ENCODE data around the gene H2BK1. TPM values are rescaled to one million over a fixed set of nuclear protein-coding genes. Genes with fewer than 3 reads are reported as not detected.

Gene H2BK1
- total RNA-seq, 2 donors from 2014 or later, result 3.4 to 4.4 TPM

DNA sequence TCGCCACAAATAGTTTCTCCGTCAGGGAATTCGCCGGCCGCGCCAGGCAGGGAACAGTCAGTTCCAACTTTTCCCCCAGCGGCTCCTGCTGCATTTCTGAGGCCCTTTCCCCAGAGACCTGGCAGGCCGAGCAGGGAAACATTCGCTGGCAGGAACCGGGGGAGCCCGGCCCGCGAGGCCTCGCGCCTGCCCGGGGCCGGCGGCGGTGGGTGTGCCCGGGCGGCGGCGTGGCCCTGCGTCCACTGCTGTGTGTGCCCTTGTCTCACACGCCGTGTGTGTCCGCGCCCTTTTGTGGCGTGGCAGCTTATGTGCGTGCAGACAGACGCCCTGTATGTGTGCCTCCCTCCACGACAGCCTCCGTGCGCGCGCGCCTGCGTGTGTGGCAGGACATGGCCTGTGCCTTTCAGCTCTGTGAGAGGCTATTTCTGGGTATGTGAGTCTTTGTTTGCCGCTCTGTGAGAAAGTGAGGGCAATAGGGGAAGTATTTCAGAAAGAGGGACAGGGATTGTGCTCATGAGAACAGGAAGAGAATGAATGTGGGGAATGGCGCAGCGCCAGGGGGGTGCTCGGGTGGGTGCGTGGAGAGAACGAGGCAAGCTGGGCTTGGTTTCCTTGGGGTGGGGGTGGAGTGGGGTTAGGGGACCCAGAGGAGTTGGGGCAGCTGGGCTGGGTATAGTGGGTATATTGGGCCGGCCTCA lies 38.9 kb upstream of the H2BK1 start:
- ATAC-seq (replicated peaks in 1 of 2) (peak; percentile 9 to 15), DNase-seq (peak; percentile 35 to 38)
- no peaks in the 10 kb centered on the region for H3K9me3 Mint-ChIP-seq
- no peaks in the 10 kb centered on the region for H3K36me3 Mint-ChIP-seq (ENCODE audit: insufficient read depth in 2 of 2)
- H3K4me1 Mint-ChIP-seq (ENCODE audit: low read depth), result peaks cover 27% of the 10 kb centered on the region
- H3K27me3 Mint-ChIP-seq (ENCODE audit: low read depth), result peaks cover 68% of the 10 kb centered on the region
- no peak overlapping the region for H3K27ac Mint-ChIP-seq
- H3K4me3 Mint-ChIP-seq, result peak overlapping the region; percentile 53 to 58

DNA sequence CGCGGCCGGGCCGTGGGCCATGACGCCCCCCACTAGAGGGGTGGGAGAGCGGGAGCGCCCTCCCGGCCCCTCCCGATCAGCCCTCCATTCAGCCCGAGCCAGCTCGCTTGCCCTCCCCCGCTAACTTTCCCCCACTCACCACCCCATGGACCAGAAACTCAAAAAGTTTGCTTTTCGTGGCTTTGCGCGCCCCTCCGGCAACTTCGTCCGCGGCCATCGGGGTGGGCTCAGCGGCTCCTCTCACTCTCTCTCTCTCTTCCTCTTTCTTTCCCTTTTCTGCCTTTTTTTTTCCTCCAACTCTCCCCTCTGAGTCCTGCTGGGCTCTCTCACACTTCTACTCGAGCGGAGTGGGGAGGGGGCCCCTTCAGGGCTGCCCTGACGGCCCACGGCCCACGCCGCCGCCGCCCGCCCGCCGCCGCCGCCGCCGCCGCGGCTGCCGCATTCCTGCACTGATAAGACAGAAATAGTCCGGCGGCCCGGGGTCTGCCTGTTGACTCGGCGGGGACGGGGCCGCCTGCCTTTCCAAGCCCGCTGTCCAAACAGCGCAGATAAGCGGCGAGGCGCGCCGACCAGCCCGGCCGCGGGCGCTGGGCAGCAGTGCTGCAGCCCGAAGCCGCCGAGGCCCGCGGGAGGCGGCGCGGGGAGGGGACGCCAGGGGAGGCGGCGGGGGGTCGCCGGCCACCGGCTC lies 38.2 kb upstream of the H2BK1 start, which contains the start of gene SMARCD3:
SMARCD3 (minus strand) TSS at position 349 of the 688 bp plus-strand sequence; CDS start at position 217, 132 bp downstream.
- Mint-ChIP-seq H3K4me1 (ENCODE audit: low read depth) (peaks cover 33% of the 10 kb centered on the region), H3K36me3 (ENCODE audit: insufficient read depth in 2 of 2) (no peaks in the 10 kb centered on the region), H3K27me3 (ENCODE audit: low read depth) (peaks cover 66% of the 10 kb centered on the region), H3K9me3 (no peaks in the 10 kb centered on the region), H3K4me3 (peak within 1 kb of the TSS; percentile 79 to 81), H3K27ac (no peak within 1 kb of the TSS)
- peak; percentile 26 to 27 for ATAC-seq (replicated peaks in 1 of 2)
- DNase-seq, result peak; percentile 32 to 35

DNA sequence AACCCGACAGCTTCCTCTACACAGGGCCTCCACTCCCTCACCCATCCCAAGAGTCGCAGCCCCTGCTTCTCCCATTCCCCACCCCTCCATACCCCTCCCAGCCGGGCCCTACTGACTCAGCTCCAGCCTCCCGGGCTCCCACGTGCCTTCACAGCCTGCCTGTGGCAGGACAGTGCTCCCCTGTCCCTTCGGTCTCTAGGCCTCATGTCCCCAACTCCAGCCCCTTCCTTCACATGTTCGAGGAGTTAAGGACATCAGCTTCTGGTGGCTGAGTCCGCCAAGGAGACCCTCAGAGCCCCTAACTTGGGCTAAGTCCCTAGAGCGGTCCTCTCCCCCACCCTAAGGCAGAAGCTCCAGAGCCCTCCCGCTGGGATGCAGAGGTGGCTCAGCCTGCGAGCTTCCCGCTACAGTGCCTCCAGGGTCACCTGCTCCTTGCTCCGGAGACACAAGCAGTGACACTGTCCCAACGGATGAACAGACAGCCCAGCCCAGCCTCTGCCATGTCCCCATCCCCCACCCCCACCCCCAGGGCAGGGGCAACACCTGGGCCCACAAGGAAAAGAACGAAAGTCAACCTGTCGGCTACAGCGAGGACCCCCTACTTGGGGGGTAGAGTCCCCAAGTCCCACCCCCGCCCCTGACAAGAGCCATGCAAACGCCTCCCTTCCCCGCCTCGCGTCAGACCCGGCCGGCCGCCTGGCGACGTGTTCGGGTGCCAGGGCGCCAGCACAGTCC lies 37.5 kb upstream of the H2BK1 start:
- Mint-ChIP-seq H3K27ac (no peak overlapping the region), H3K4me3 (peak overlapping the region; percentile 79 to 81), H3K9me3 (no peaks in the 10 kb centered on the region), H3K27me3 (ENCODE audit: low read depth) (peaks cover 64% of the 10 kb centered on the region), H3K36me3 (ENCODE audit: insufficient read depth in 2 of 2) (no peaks in the 10 kb centered on the region), H3K4me1 (ENCODE audit: low read depth) (peaks cover 40% of the 10 kb centered on the region)
- ATAC-seq (replicated peaks in 1 of 2) (no peak), DNase-seq (peak in 1 of 2 donors; percentile 16)

DNA sequence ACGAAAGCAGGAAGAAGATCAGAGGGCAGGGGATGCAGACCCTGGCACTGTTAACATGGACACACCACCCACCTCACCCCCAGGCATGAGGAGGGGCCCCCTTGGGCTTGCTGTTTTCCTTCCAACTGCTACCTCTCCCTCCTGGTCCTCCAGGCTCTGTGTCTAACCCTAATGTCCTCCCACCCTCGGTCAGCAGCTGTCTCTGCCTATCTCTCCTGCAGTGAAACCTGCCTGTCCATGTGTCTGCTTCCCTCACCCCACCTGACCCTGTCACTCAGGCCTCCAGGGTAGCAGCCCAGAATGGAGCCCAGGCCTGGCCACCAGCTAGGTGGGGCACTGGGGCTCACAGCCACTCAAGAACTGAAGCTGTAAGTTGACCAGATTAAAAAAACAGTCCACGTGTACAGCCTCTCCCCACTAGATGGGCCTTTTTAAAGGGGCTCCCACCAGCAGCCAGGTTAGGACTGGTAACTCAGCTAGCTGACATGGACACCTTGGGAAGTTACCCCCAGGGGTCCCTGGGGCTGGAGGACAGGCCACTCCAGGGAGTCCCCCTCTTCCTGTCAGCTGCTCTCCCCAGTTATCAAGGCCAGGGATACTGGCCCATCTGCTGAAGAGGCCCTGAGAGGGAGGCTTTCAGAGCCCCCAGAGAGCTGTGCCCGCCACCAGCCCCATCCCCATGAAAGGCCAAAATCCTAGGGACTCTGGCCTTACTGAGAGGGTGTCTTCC lies 36.7 kb upstream of the H2BK1 start:
- Mint-ChIP-seq H3K9me3 (no peaks in the 10 kb centered on the region), H3K4me3 (peak overlapping the region; percentile 38 to 81), H3K27ac (no peak overlapping the region), H3K27me3 (ENCODE audit: low read depth) (peaks cover 56% of the 10 kb centered on the region), H3K4me1 (ENCODE audit: low read depth) (peaks cover 41% of the 10 kb centered on the region), H3K36me3 (ENCODE audit: insufficient read depth in 2 of 2) (no peaks in the 10 kb centered on the region)
- no peak for DNase-seq
- no peak for ATAC-seq (replicated peaks in 1 of 2)

GRCh38 chr7:151246102-151246850 lies 36.0 kb upstream of the H2BK1 start:
- DNase-seq (no peak), ATAC-seq (replicated peaks in 1 of 2) (no peak)
- peaks cover 53% of the 10 kb centered on the region for H3K27me3 Mint-ChIP-seq (ENCODE audit: low read depth)
- no peaks in the 10 kb centered on the region for H3K36me3 Mint-ChIP-seq (ENCODE audit: insufficient read depth in 2 of 2)
- H3K9me3 Mint-ChIP-seq, result no peaks in the 10 kb centered on the region
- peaks cover 41% of the 10 kb centered on the region for H3K4me1 Mint-ChIP-seq (ENCODE audit: low read depth)
- peak overlapping the region; percentile 40 to 71 for H3K4me3 Mint-ChIP-seq
- no peak overlapping the region for H3K27ac Mint-ChIP-seq

DNA sequence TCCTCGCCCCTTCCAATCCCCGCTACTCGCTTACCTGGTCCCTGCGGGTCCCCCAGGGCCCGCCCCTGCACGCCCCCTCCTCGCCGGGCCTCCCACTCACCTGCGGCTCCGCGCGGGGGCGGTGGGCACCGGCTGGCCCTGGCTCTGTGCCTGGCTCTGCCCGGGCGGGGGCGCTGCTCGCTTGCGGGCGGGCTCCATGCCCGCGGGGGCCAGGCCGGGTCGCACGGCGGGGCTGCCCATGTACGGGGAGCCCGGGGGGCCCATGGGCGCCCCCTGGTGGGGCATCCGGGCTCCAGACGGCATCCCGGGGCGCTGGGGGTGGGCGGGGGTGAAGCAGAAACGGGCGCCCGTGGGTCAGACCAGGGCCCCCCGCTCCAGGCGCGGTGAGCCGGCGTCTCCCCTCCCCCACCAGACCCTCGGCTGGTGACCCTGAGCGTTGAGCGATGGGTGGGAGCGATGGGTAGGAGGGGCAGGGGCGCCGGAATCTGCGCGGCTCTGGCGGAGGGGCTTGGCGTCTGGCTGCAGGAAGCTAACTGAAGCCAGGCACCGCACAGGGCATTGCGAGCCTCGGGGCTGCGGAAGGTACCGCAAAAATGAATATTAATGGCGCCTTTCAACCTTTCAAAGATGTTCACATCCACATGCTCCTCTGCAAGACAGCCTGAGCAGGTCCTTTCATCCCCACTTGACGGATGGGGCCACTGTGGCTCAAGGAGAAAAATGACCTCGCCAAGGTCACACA lies 35.2 kb upstream of the H2BK1 start:
- ATAC-seq (replicated peaks in 1 of 2) (peak; percentile 77 to 78), DNase-seq (peak; percentile 79 to 85)
- peaks cover 41% of the 10 kb centered on the region for H3K4me1 Mint-ChIP-seq (ENCODE audit: low read depth)
- no peaks in the 10 kb centered on the region for H3K36me3 Mint-ChIP-seq (ENCODE audit: insufficient read depth in 2 of 2)
- peaks cover 46% of the 10 kb centered on the region for H3K27me3 Mint-ChIP-seq (ENCODE audit: low read depth)
- H3K4me3 Mint-ChIP-seq, result peak overlapping the region; percentile 71 to 84
- H3K9me3 Mint-ChIP-seq, result no peaks in the 10 kb centered on the region
- no peak overlapping the region for H3K27ac Mint-ChIP-seq

DNA sequence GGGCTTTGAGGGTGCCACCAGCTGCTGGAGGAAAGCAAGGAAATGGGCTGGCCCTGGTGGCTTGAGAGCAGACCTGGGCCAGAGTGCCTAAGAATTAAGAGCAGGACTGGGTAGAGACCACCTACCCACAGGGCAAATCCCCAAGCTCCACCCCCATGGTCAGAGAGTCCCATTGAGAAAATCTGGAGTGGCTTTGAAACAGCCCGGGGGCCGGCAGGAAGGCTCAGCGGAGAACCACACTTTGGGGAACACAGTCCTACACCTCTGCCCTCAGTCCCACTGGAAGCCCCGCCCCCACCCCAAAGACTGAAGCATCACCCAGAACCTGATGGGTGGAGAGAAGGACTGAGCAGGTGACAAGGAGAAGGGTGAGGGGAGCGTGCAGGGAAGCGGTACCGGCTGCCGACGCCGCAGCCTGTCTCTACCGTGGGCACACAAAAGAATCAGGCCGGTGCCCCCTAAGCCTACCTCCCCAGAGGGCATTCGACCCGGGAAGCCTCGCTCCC lies 34.6 kb upstream of the H2BK1 start:
- Mint-ChIP-seq H3K4me3 (peak overlapping the region; percentile 60 to 84), H3K9me3 (no peaks in the 10 kb centered on the region), H3K27me3 (ENCODE audit: low read depth) (peaks cover 39% of the 10 kb centered on the region), H3K4me1 (ENCODE audit: low read depth) (peaks cover 41% of the 10 kb centered on the region), H3K27ac (no peak overlapping the region), H3K36me3 (ENCODE audit: insufficient read depth in 2 of 2) (no peaks in the 10 kb centered on the region)
- no peak for DNase-seq
- ATAC-seq (replicated peaks in 1 of 2), result peak; percentile 3 to 7

DNA sequence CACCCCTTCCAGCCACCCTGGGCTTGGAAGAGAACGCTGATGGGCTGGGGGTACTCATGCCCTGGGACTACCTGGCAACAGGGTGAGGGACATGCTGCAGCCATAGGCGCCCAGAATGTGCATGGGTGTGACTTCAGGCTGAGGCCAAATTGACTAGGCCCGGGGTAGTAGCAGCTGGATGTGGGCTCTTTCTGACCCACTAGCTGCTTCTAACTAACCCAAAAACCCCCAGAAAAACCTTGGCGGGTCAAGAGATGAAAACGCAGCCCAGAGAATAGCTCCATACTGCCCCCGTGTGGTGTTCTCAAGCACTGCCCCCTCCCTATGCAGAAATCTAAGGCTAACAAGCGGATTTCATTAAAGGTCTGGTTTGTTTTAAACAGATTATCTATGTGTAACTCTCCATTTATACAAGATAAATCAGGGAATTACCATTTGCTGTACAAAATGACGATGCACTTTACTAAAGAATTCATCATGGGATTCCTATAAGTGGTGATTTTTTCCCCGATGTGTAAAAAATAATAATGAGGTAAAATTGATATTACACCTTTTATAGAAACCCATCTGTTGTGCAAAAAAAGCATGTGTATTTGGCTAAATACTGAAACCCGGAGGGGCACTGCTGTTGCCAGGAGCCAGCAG lies 34.0 kb upstream of the H2BK1 start:
- H3K4me1 Mint-ChIP-seq (ENCODE audit: low read depth), result peaks cover 37% of the 10 kb centered on the region
- no peaks in the 10 kb centered on the region for H3K36me3 Mint-ChIP-seq (ENCODE audit: insufficient read depth in 2 of 2)
- H3K4me3 Mint-ChIP-seq, result peak overlapping the region; percentile 60 to 84
- peaks cover 33% of the 10 kb centered on the region for H3K27me3 Mint-ChIP-seq (ENCODE audit: low read depth)
- H3K9me3 Mint-ChIP-seq, result no peaks in the 10 kb centered on the region
- DNase-seq (peak; percentile 67 to 79), ATAC-seq (replicated peaks in 1 of 2) (peak; percentile 18 to 32)
- H3K27ac Mint-ChIP-seq, result no peak overlapping the region

DNA sequence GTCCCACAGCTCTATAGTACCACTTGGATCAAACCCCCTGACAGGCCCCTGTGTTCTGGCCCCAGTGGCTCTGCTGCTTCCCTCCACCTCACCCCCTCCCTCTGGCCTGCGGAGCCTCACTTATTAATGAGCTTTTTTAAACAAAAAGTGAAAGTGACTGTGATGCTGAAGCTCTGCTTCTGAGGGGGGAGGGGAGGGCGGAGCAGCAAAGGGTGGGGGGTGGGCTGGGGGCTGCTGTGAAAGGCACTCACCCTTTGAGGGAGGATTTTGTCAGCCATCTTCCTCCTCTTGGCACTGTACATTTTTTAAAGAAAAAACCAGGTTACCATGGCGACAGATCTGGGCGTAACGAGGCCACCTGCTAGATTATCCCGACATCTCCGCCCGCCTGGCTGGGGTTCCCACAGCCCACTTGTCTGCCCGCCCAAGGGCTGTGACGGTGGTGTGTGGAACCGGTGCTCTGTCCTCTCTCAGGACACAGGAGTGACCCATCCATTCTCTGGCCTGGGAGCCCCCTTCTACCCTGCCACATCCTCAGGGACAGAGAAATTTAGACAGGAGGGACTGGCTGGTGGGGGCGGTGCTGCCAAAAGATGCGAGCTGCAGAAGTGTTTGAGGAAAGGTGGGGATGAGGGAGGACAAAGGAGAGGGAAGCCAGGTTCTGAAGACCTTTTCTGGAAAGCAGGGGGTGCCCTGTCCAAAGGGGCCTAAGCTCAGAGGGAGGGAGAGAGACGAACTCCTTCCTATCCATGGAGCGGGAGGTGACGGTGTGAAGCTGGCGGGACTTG lies 33.3 kb upstream of the H2BK1 start:
- Mint-ChIP-seq H3K27me3 (ENCODE audit: low read depth) (peaks cover 28% of the 10 kb centered on the region), H3K4me1 (ENCODE audit: low read depth) (peaks cover 33% of the 10 kb centered on the region), H3K9me3 (no peaks in the 10 kb centered on the region), H3K4me3 (peak overlapping the region; percentile 60 to 84), H3K27ac (no peak overlapping the region), H3K36me3 (ENCODE audit: insufficient read depth in 2 of 2) (no peaks in the 10 kb centered on the region)
- DNase-seq (peak in 1 of 2 donors; percentile 29), ATAC-seq (replicated peaks in 1 of 2) (peak in 1 of 2 donors; percentile 2)

DNA sequence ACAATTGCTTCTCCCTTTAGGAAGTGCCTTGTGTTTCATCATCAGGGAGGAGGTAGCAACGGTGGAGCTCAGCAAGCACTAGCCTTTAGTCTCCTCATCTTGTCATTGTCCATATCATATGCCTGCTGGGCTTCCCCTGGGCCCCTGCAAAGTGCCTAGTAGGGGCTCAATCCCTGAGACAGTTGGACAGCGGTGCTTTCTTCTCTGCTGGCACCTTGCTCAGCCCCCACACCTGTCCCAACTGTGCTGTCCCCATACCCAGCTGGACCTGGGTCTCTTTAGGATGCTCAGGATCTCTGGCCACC lies 32.7 kb upstream of the H2BK1 start:
- ATAC-seq (replicated peaks in 1 of 2), result no peak
- Mint-ChIP-seq H3K4me3 (peak overlapping the region; percentile 60 to 84), H3K4me1 (ENCODE audit: low read depth) (peaks cover 27% of the 10 kb centered on the region), H3K9me3 (no peaks in the 10 kb centered on the region), H3K27me3 (ENCODE audit: low read depth) (peaks cover 22% of the 10 kb centered on the region), H3K36me3 (ENCODE audit: insufficient read depth in 2 of 2) (no peaks in the 10 kb centered on the region), H3K27ac (no peak overlapping the region)
- no peak for DNase-seq
